GM19240 (cell line): ENCODE measurements around the gene IFIT1.
"Not testable (repeated sequence)": the region's sequence is repeated elsewhere in the genome, so short reads cannot be mapped to it uniquely, and the experiment has no call there.

Experiments used
- DNase-seq: peaks from one replicate; pipeline ENCODE4 v3.0.0; 2011; ENCODE audit warnings: low spot score; ENCODE audit not compliant: insufficient read length

The IFIT1 gene

DNA sequence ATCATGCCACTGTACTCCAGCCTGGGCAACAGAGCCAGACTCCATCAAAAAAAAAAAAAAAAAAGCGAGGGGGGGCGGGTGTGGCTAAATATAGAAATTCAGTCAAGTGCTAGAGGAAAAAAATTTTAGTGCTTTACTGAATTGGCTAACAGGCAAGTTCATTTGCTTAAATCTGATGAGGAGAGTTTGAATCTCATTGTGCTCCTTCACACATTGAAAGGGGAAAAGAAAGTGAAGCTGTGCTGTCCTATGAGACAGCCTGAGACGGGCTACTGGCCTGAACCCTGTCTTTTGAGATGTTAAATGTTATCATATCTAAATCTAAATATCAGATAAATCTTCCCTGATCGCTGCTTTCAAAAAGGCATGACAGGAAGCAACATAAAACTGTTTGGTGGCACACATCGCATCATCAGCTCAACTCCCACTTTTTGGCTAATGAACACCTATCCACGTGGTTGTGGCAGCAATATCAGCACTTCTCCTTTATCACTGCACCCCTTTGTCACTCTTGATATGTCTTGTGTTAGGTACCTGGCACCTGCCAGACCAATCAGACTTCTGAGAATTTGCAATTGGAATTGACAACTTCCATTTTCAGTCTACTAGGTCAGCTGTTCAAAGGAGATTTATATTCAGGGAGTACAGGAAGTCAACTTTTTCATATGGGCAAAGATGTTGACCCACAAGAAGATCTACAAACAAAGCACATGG is 28.5 kb upstream of the IFIT1 start:
- DNase-seq = no peak

DNA sequence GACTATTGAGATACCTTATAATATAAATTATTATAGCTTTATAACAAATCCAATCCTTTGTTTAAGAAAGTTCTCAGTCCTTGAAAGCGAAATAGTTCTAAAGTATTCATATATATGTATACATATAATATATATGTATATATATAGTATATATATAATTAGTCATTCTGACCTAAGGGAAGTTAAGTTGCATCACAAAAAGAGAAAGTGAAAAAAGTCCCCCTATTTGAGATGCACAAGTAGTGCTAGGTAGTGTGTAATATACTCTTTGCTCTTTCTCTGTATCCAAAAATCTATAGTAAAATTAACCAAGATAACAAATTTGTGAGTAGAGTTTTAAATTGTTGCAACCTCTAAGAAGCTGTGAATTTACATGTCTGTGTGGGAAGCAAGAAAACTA is 27.9 kb upstream of the IFIT1 start:
- no peak for DNase-seq

DNA sequence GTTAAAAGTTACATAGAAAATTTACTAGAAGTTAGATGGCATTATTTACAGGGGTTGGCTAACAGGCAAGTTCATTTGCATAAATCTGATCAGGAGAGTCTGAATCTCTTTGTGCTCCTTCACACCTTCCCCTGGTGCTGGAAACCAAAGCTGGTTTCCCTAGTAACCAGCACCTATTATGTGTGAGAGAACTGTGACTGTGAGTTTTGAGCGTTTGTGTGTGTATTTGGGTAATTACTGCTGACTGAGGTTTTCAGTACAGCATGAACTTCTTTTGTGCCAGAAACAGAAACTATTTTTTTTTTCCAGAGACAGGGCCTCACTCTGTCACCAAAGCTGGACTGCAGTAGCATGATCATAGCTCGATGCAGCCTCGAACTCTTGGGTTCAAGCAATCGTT is 24.9 kb upstream of the IFIT1 start:
- DNase-seq = peak; percentile 35

DNA sequence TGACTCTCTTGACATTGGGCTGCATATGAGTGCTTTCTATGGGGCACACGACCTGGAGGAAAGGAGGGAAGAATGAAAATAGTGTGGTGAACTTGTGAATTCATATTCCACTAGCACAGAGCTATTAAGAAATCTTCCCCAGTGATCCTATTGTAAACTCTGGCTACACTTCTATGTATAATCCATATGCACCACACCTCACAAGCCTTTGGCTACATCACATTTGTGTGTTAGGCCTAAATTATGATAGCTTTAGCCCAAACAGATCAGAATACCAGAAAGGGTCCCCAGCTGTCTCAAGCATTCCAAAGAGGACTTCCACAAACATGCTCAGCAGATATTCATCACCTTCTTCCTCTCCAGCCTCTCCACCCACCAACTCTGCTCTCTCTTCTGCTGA is 24.3 kb upstream of the IFIT1 start:
- no peak for DNase-seq

DNA sequence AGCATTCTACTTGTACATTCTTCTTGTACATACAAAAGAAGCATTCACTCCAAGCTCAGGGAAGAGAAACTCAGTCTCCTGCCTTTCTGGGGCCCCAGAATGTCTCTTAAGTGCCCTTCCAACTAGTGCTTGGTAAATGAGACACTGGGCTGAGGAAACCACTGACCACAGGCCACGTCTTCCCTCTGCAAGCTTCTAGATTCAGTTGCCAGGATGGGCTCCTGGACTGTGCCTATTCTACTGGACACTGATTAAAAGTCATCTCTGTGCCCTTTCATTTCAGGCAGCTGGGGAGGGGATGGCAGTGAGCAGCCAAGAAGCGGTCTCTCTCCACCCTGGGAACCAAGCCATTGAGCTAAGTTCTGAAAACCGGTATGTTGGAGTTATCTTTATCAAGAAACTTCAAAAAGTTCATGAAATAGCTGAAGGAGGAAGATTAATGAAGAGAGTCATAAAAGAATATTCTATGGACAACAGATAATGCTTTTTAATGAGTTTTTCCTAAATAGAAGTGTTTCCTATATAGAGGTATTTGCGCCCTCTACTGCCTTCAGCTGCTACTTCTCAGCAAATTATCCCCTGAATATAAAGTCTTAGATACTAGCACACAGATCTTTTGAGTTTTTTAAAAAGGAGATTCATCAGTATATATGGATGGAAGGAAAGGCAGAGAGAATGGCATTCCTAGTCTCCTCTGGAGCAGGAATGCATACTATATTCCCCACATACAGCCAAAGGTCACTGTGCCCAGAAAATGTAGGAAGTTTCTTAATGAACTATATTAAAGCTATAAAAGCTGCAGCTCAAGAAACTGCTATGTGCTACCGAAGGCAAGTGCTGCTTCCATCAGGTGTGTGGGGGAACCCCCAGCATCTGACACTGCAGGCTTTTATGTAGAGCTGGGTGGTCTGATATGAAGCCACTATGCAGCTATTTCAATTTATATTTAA is 23.0 kb upstream of the IFIT1 start:
- DNase-seq = no peak

DNA sequence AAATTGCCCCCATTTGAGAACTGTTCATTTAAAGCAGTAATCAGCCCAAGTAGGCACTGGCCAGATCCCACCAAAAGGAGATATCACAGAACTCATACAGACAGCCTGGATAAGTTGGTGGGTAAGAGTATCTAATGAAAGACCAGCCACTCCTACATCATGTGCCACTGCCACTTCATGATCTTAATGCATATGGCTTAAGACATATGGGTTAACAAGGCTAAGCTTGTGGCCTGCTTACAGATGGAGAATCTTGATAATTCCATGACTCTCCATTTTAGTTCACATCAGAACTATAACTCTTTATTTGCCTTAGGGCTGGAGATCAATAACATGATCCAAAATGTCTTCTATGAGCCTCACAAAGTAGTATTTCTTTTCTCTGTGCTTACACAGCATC is 21.3 kb upstream of the IFIT1 start:
- no peak for DNase-seq

DNA sequence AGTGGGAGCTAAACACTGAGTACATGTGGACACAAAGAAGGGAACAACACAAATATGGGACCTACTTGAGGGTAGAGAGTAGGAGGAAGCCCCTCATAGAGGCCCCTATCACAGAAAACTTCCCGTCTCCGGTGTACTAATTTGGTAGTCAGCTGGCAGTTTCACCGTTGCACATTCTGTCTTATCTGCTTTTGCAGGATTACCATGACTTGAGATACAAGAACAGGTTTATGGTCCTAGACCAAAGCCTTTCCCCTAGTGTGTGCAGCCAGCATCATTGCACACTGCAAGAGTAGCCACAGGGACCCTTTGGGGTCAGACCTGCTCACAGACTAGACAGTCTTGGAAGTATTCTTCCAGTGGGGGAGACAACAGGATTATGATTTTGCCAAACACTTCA is 20.4 kb upstream of the IFIT1 start:
- no peak for DNase-seq

DNA sequence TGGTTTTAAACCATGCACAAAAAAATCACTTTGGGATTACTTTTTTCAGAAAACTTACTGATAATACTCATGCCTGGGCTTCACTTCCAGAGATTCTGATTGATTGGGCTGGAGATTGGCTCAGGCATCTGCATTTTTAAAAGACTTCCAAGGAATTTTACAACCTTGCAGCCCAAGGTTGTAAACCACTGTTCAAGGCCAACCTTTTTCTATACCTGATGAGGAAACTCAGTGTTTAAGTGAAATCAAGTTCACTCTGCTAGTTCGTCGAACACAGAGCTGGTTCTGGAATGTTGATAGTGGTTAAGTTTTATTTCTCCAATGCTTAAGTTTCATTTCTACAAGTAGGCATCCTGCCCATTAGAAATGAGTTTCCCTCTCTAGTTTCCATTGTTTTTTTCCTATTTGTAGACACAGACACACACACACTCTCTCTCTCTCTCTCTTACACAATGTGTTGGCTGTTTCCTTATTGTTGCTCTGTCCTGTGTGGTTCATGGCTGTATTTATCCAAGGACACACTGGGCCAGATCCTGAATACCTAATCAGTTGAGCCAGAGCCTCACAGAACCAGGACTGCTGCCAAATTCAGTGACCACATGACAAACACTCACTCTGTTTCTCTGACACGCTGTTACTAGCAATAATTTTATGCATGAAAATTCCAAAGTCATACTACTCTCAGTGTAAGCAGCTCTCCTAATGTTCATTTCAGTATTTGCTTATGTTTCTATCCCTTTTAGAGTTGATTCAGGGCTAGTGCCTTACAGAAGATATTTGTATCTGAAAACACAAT is 18.3 kb upstream of the IFIT1 start:
- no peak for DNase-seq

DNA sequence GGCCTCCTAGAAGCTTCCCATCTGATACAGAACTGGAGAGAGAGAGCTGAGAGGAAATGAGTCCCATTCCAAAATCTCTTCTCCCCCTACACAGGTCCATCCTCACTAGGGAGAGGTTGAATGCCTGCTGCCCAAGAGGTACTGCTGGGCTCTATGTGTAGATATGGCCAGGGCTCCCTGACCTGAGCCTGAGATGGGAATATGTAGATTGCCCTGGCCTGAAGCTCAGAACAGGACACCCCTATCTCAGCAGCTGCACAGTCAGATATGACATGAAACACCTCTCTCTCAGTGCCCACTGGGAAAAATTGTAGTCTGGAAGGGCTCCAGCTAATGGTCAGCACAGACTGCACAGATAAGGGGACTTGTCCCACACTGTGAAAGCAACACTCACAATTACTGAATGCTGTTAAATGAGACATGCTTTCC is 17.7 kb upstream of the IFIT1 start:
- DNase-seq = no peak

DNA sequence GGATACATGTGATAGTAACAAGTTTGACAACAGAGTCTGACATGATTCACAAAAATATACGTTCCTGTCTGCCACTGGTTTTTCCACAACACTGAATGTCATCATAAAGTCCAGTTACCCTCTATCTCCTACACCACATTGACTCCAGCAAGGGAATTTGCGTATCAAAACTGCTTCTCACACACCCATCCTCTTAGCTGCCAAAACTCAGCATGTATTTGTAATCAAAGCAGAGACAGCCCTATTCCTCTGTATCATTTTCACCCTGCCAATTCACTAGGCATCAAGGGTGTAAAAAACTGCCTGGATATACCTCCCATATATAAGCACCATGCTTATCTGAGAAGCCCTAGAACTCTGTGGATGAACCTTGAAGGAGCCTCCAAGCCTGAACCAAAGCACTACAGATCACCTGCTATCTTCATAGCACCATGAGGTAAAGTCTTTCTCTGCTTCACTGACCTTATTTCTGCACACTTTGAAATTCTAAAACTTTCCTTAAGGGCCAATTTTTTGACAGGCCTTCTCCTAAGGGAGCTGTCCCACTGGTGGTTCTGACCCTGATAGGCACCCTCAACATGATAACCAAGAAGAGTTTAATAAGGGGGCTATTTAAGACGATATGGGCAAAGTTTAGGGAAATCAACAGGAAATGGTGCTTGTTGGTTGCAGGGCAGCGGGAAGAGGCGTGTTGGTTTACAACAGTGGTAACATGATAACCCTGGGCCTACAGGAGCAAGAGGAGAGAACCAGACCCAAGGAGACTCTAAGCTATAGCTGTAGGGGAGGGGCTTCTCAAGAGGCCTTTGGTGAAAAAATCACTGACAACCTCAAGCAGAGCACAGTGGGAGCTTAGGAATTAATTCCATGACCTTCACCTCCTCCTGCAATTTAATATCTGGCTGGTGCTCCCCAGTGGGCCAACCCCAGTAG is 14.5 kb upstream of the IFIT1 start, which contains the start of gene IFIT1B:
IFIT1B (plus strand) TSS at position 352 of the 933 bp plus-strand sequence; CDS start at position 432, 80 bp downstream.
- DNase-seq = no peak

DNA sequence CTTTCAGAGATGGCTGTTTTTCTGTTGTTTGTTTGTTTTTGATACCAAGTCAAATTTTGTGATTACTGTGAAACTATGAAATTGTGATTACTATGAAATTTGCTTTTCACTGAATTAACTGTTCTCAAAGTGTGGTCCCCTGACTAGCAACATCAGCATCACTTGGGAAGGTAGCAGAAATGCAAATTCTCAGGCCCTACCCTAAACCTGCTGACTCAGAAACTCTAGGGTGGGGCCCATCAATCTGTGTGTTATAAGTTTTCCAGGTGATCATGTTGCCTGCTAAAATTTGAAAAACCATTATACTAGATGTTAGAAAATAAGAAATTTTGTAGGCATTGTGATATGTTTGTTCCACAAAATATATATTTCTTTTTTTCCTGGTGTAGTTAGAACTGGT is 13.3 kb upstream of the IFIT1 start:
- no peak for DNase-seq

DNA sequence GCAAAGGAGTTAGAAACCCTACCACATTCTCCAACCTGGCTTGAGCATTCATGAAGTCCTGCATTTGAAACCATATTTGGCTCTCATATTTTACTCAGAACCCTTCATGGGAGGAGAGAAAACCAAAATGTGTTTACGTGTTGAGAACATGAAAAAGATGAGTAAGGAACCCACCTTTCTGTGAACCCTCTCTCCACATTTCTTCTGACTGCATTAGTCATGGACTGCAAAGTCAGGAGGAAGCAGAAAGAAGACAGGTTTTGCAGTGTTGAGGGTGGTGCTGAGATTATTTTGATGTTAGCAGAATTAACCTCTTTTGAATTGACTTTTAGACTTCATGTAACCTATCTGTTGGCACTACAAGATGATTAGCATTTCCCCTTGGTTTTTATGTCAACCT is 9.7 kb upstream of the IFIT1 start:
- no peak for DNase-seq

DNA sequence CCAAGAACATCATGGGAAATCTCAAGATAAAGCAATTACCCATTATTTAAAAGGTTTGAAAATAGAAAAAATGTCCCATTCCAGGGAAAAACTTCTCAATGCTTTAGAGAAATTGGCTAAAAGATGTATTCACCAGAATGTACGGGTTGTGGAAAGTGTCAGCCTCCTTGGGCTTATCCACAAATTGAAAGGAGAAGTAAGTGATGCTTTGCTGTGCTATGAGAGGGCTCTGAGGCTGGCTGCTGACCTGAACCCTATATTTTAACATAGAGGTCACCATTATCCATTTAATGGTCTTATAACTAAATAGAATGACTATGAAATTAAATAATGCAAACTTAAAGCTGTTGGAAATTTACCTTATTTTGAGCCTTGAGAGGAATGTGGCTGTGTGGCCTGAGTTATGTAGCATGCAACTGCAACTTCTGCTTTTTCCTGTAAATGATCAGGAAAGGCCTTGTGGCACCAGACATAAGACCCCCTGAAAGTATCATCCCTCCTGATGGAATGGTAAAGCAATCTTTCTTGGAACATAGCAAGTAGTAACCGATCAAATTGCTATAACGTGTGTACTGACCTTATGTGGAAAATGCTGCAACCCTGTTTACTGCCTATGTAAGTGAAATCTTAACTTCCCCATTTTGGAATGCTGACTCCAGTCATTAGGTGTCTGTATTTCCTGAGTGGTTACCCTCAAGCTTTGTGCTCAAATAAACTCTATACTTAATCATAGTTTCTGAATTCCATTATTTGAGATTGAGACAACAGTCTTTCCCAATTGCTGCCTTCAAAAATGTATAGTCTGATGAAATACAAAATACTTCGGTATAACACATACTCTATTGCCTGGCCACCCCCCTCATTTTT is 7.7 kb upstream of the IFIT1 start:
- no peak for DNase-seq

DNA sequence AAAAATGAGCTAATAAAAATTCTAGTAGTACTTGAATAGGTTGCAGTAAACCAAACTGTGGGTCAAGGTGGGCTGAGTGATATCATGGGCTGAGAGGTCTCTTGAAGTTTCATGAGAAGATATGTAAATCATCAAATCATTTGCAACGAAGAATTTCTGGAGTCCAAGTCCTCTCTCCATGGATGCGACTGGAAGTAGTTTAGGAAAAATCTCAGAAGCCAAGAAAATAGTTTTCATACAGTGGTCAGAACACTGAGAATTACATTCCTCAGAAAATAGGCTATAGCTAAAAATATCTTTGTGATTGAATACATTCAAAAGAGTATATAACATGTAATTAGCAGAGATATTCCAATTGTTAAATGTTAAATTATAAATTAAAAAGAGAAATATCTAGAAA is 3.6 kb upstream of the IFIT1 start:
- no peak for DNase-seq

DNA sequence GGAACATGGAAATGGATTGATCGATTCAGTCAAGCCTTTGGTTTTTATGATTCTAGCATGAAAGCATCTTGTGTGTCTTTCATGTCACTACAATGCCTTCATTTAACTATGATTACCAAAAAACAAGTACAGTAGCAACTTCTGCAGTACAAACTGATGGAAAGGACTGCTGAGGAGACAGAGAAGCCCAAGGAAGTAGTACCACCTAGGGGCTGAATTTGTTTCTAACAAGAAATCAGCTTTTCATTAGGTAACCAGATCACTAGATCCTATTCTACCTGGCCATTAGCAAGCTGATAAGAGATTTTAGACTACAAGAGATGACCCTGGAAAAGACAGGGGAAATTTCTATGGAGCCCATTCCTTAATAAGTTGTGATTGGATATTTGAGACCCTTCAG is 3.2 kb upstream of the IFIT1 start:
- DNase-seq = no peak

DNA sequence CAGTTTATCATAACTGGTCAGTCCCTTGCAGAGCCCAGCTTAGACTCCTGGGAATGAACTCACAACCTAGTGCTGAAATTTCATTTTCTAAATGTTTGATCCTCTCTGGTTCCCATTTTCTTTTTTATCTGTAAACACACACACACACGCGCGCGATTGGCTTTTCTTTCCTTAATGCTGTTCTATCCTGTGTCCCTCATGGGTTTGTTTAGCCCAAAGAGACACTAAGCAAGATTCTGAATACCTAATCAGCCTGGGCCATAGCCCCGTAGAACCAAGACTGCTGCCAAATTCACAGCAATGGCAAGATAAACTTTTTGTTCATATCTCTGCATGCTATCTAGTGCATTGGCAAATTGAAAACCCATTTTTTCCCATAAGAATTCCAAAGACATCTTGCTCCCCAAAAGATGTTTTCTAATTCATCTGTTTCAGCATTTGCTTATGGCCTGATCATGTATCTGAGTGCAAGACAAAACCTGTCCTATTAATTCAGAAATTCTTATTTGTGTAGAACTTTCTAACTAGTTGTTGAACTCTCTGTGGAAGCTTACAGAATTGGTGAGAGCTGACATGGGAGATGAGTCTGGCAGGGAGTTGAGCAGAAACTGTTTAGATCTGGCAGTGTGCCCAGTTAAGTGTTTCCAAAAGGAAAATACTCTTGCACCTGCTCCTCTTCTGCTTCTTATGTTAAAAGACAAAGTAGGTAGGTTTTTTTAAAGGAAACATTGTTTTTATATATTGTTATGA is 1.8 kb upstream of the IFIT1 start:
- no peak for DNase-seq

DNA sequence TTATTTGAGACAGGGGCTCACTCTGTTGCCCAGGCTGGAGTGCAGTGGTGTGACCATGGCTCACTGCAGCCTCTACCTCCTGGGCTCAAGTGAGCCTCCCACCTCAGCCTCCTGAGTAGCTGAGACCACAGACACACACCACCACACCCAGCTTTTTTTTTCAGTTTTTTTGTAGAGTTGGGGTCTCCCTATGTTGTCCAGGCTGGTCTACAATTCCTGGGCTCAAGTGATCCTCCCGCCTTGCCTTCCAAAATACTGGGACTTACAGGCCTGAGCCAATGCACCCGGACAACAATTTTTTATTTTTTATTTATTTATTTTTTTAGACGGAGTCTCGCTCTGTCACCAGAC is 1.2 kb upstream of the IFIT1 start:
- not testable (repeated sequence) for DNase-seq

DNA sequence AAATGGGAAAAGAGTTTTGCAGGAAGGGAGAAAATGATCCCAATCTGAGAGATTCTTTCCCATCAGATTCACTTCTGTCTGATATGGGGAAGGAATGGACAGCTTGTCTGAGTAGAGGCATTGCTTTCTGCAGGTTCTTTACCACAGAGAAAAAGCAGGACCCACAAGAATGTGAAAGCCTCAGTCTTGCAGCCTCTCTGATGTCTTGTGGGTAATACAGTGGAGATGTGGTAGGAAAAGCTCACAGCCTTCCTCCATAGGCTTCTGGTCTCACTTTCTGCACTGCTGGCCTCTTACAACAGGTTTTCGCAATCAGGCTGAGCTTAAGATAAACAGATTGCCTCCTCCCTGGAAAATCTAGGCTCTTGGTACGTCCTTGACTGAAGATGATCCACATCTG is 551 bp downstream of the IFIT1 start:
- DNase-seq = no peak

DNA sequence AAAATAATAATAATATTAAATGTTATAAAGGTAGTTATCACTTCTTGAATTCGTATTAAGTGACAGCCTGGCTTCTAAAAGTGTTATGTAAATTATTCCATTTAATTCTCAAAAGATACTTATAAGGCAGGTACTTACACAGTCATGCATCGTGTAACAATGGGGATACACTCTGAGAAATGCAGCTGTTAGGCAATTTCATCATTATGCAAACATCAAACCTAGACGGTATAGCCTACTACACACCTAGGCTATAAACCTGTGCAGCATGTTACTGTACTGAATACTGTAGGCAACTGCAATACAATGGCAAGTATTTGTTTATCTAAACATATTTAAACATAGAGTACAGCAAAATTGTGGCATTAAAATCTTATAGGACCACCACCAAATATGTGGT is 1.5 kb downstream of the IFIT1 start:
- no peak for DNase-seq
